ENCODE data around the gene RPH3AL.

DNA sequence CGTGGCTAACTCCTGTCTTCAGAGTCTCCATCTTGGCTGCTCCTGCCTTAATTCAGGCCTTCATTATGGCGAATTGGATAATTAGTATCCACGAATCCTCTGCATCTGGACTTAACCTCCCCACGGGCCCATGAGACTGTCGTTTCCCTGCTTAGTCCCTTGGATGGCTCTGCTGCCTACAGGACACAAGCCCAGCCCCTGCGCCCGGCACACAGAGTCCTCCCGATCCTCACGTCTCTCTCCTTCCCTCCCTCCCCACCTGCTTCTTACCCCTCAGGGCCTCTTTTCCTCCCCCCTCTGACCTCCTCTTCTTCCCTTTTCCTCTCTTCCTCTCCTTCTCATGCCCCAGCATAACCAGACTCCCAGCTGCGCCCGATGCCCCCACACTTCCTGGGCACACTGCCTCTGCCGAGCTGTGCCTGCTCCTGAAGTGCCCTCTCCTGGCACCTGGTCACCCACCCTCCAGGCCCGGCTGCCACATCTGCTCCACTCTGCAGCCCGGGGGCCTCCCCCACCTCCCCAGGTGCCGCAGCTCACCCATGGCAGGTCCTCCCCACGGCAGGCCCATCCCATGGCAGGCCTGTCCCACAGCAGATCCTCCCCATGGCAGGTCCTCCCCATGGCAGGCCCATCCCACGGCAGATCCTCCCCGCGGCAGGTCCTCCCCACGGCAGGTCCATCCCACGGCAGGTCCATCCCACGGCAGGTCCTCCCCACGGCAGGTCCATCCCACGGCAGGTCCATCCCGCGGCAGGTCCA is 45.9 kb downstream of the RPH3AL start:
- TF ChIP-seq, protein P1, sequence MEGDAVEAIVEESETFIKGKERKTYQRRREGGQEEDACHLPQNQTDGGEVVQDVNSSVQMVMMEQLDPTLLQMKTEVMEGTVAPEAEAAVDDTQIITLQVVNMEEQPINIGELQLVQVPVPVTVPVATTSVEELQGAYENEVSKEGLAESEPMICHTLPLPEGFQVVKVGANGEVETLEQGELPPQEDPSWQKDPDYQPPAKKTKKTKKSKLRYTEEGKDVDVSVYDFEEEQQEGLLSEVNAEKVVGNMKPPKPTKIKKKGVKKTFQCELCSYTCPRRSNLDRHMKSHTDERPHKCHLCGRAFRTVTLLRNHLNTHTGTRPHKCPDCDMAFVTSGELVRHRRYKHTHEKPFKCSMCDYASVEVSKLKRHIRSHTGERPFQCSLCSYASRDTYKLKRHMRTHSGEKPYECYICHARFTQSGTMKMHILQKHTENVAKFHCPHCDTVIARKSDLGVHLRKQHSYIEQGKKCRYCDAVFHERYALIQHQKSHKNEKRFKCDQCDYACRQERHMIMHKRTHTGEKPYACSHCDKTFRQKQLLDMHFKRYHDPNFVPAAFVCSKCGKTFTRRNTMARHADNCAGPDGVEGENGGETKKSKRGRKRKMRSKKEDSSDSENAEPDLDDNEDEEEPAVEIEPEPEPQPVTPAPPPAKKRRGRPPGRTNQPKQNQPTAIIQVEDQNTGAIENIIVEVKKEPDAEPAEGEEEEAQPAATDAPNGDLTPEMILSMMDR (IDR thresholded peaks at IDR 0.05), result no peak
- TF ChIP-seq POLR2AphosphoS5 (IDR thresholded peaks at IDR 0.05), result no peak

Data from prostate gland (tissue), 2 donors.